ENCODE measurements around the gene TMEM131. TPM values are rescaled to one million over a fixed set of nuclear protein-coding genes. Genes with fewer than 3 reads are reported as not detected.
"Not testable (repeated sequence)": the region's sequence is repeated elsewhere in the genome, so short reads cannot be mapped to it uniquely, and the experiment has no call there.

Gene TMEM131
- total RNA-seq, 1 experiment from 2014 or later, result 28.9 TPM

DNA sequence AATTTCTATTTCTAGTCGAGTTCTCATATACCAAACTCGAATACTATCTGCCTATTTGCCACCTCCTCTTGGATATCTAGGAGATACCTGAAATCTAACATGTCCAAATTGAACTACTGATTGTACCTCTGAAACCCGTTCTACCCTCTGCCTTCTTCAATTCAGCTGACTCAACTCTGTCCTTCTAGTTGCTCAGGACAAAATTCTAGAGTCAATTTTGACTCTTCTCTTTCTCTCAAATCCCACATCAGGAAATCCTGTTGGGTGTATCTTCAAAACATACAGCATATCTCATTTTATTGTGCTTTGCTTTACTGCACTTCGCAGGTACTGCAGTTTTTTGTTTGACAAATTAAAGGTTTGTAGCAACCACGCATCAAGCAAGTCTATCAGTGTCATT lies 144.6 kb downstream of the TMEM131 start:
- BruUV-seq (replicated peaks), result no TSS peak
- DNase-seq (ENCODE audit: low spot score), result no peak
- H3K4me1 ChIP-seq (ENCODE audit: insufficient read depth, low read length, poor library complexity, severe bottlenecking), result no peaks in the 10 kb centered on the region
- ChIA-PET POLR2A (ENCODE audit: low non-redundant PET) (no interaction called here), CTCF (no interaction called here)
- H3K27me3 ChIP-seq (replicated peaks; ENCODE audit: insufficient read depth, low read depth, low read length, poor library complexity), result no peaks in the 10 kb centered on the region
- H3K27ac ChIP-seq (ENCODE audit: low read depth, low read length, poor library complexity, severe bottlenecking), result no peak overlapping the region
- TF ChIP-seq, protein P1, sequence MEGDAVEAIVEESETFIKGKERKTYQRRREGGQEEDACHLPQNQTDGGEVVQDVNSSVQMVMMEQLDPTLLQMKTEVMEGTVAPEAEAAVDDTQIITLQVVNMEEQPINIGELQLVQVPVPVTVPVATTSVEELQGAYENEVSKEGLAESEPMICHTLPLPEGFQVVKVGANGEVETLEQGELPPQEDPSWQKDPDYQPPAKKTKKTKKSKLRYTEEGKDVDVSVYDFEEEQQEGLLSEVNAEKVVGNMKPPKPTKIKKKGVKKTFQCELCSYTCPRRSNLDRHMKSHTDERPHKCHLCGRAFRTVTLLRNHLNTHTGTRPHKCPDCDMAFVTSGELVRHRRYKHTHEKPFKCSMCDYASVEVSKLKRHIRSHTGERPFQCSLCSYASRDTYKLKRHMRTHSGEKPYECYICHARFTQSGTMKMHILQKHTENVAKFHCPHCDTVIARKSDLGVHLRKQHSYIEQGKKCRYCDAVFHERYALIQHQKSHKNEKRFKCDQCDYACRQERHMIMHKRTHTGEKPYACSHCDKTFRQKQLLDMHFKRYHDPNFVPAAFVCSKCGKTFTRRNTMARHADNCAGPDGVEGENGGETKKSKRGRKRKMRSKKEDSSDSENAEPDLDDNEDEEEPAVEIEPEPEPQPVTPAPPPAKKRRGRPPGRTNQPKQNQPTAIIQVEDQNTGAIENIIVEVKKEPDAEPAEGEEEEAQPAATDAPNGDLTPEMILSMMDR (conservative IDR thresholded peaks at IDR 0.05; ENCODE audit: low read depth, low read length), result no peak
- no peak for TF ChIP-seq EZH2 (IDR thresholded peaks at IDR 0.05; ENCODE audit: borderline replicate concordance, low read depth, low read length, poor library complexity, severe bottlenecking)
- no peaks in the 10 kb centered on the region for H3K9me3 ChIP-seq (ENCODE audit: low read depth, low read length, poor library complexity, severe bottlenecking)
- no peak overlapping the region for H3K4me3 ChIP-seq (ENCODE audit: low read depth, low read length, poor library complexity, severe bottlenecking)
- H3K36me3 ChIP-seq (ENCODE audit: insufficient read depth, low read length, poor library complexity, severe bottlenecking), result no peaks in the 10 kb centered on the region
- intact Hi-C loops (cut with micrococcal nuclease; ENCODE audit: unreplicated experiment), result no loop called here

DNA sequence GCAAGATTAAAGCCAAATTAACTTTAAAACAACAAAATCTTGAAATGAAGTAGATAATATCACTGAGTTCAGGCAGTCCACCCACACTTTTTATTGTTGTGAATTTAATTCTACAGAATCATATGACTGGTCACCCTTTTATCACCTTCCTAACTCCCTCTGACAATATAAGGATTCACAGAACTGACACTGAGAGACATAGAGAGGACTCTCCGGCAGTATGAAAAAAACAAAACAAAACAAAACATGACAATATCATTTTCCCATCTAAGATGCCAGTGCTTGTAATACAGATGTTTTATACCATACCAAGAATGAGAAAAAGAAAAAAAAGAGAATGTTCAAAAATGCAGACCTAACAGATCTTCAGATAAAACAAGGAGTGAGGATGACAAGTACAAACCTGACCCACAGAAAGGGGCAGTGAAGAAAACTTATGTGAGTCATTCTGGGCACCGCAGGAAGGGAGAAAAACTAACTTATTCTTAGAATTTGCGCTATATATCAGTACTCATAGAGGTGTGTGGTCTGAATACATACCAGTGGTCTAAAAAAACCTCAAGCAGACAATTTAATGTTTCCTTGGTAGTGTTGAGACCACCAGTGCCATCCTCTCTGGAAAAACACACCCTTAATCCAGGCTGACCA lies 145.7 kb downstream of the TMEM131 start:
- TF ChIP-seq, protein P1 (conservative IDR thresholded peaks at IDR 0.05; ENCODE audit: low read depth, low read length), result no peak
- TF ChIP-seq EZH2 (IDR thresholded peaks at IDR 0.05; ENCODE audit: borderline replicate concordance, low read depth, low read length, poor library complexity, severe bottlenecking), result no peak
- Histone ChIP-seq H3K9me3 (ENCODE audit: low read depth, low read length, poor library complexity, severe bottlenecking) (no peaks in the 10 kb centered on the region), H3K4me1 (ENCODE audit: insufficient read depth, low read length, poor library complexity, severe bottlenecking) (no peaks in the 10 kb centered on the region), H3K4me3 (ENCODE audit: low read depth, low read length, poor library complexity, severe bottlenecking) (no peak overlapping the region), H3K36me3 (ENCODE audit: insufficient read depth, low read length, poor library complexity, severe bottlenecking) (no peaks in the 10 kb centered on the region), H3K27ac (ENCODE audit: low read depth, low read length, poor library complexity, severe bottlenecking) (no peak overlapping the region), H3K27me3 (replicated peaks; ENCODE audit: insufficient read depth, low read depth, low read length, poor library complexity) (no peaks in the 10 kb centered on the region)
- POLR2A ChIA-PET (ENCODE audit: low non-redundant PET), result no interaction called here
- CTCF ChIA-PET, result no interaction called here
- intact Hi-C loops (cut with micrococcal nuclease; ENCODE audit: unreplicated experiment), result no loop called here
- BruUV-seq (replicated peaks), result no TSS peak
- no peak for DNase-seq (ENCODE audit: low spot score)

DNA sequence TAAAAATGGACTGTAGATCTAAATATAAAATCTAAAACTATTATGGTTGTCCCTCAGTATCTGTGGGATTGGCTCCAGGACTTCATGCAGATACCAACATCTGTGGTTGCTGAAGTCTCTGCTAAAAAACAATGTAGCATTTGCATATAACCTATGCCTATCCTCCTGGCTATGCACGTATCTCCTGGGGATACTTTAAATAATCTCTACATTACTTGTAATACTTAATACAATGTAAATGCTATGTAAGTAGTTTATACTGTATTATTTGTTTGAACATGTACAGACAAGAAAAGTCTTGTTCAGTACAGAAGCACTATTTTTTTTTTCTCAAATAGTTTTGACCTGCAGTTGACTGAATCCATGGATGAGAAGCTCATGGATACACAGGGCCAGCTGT lies 147.4 kb downstream of the TMEM131 start:
- Histone ChIP-seq H3K36me3 (ENCODE audit: insufficient read depth, low read length, poor library complexity, severe bottlenecking) (no peaks in the 10 kb centered on the region), H3K4me1 (ENCODE audit: insufficient read depth, low read length, poor library complexity, severe bottlenecking) (no peaks in the 10 kb centered on the region), H3K27ac (ENCODE audit: low read depth, low read length, poor library complexity, severe bottlenecking) (no peak overlapping the region), H3K9me3 (ENCODE audit: low read depth, low read length, poor library complexity, severe bottlenecking) (no peaks in the 10 kb centered on the region), H3K4me3 (ENCODE audit: low read depth, low read length, poor library complexity, severe bottlenecking) (no peak overlapping the region), H3K27me3 (replicated peaks; ENCODE audit: insufficient read depth, low read depth, low read length, poor library complexity) (no peaks in the 10 kb centered on the region)
- CTCF ChIA-PET, result no interaction called here
- TF ChIP-seq, protein P1 (conservative IDR thresholded peaks at IDR 0.05; ENCODE audit: low read depth, low read length), result no peak
- no peak for TF ChIP-seq EZH2 (IDR thresholded peaks at IDR 0.05; ENCODE audit: borderline replicate concordance, low read depth, low read length, poor library complexity, severe bottlenecking)
- POLR2A ChIA-PET (ENCODE audit: low non-redundant PET), result no interaction called here
- BruUV-seq (replicated peaks), result no TSS peak
- intact Hi-C loops (cut with micrococcal nuclease; ENCODE audit: unreplicated experiment), result no loop called here
- DNase-seq (ENCODE audit: low spot score), result no peak

DNA sequence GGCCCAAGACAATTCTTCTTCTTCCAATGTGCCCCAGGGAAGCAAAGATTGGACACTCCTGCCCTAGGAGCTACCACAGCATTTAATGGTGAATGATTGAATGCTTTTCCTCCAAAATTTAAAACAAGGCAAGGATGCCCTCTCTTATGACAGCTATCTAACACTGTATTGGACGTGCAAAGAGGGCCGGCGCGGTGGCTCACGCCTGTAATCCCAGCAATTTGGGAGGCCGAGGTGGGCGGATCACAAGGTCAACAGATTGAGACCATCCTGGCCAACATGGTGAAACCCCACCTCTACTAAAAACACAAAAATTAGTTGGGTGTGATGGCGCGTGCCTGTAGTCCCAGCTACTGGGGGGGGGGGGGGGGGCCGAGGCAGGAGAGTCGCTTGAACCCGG lies 149.0 kb downstream of the TMEM131 start:
- H3K9me3 ChIP-seq (ENCODE audit: low read depth, low read length, poor library complexity, severe bottlenecking); DNase-seq (ENCODE audit: low spot score); H3K27ac ChIP-seq (ENCODE audit: low read depth, low read length, poor library complexity, severe bottlenecking); CTCF ChIA-PET; H3K36me3 ChIP-seq (ENCODE audit: insufficient read depth, low read length, poor library complexity, severe bottlenecking); BruUV-seq (replicated peaks); intact Hi-C loops (cut with micrococcal nuclease; ENCODE audit: unreplicated experiment); POLR2A ChIA-PET (ENCODE audit: low non-redundant PET); H3K4me1 ChIP-seq (ENCODE audit: insufficient read depth, low read length, poor library complexity, severe bottlenecking); H3K4me3 ChIP-seq (ENCODE audit: low read depth, low read length, poor library complexity, severe bottlenecking); H3K27me3 ChIP-seq (replicated peaks; ENCODE audit: insufficient read depth, low read depth, low read length, poor library complexity): not testable (repeated sequence)
